B cell (primary cell): Measurements from ENCODE around the gene FMO2.

ENCODE experiments used
- EZH2 ChIP-seq: IDR thresholded peaks from 2 replicates; pipeline ENCODE4 v1.6.1; 2012; ENCODE audit warnings: borderline replicate concordance, low read depth, mild to moderate bottlenecking, moderate library complexity, low read length; ENCODE audit not compliant: insufficient read depth, poor library complexity, severe bottlenecking
- TF ChIP-seq, protein P1 (sequence below): fragments of 200-600 bp; IDR thresholded peaks from one replicate; pipeline ENCODE4 v1.8.0; 2022; ENCODE audit warnings: antibody characterized with exemption, mild to moderate bottlenecking

DNA sequence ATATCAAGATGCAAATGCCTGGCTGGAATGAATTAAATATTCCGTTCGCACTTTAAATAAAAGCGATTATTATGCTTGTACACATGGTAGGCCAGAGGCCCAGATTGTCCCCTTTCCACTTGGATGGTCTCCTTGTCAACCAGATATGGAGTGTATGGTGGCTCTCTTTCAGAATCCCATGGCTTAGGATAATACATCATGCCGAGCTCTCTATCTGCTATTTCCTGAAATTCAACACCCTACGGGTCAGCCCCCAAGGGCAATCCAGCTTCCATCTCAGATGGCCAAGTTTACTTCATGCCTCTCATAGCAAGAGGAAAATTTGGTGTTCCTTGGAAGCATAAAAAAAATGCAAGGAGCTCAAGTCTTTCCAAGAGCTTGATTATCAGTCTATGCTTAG lies 37.8 kb downstream of the FMO2 start:
- TF ChIP-seq, protein P1, sequence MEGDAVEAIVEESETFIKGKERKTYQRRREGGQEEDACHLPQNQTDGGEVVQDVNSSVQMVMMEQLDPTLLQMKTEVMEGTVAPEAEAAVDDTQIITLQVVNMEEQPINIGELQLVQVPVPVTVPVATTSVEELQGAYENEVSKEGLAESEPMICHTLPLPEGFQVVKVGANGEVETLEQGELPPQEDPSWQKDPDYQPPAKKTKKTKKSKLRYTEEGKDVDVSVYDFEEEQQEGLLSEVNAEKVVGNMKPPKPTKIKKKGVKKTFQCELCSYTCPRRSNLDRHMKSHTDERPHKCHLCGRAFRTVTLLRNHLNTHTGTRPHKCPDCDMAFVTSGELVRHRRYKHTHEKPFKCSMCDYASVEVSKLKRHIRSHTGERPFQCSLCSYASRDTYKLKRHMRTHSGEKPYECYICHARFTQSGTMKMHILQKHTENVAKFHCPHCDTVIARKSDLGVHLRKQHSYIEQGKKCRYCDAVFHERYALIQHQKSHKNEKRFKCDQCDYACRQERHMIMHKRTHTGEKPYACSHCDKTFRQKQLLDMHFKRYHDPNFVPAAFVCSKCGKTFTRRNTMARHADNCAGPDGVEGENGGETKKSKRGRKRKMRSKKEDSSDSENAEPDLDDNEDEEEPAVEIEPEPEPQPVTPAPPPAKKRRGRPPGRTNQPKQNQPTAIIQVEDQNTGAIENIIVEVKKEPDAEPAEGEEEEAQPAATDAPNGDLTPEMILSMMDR = no peak
- no peak for TF ChIP-seq EZH2
